HUES64 (cell line): ENCODE results near the gene ERFL.
A peak's percentile ranks its signal among the peaks of the same experiment; 100 is the strongest.

Experiments used
- H3K27ac ChIP-seq: 2 replicates; pipeline ENCODE4 v1.7.0; 2013; ENCODE audit warnings: low read depth, low read length, inconsistent platforms
- H3K27me3 ChIP-seq: 2 replicates; pipeline ENCODE4 v1.6.1; 2013; ENCODE audit warnings: mild to moderate bottlenecking, low read length; ENCODE audit not compliant: insufficient read depth
- H3K36me3 ChIP-seq: 2 replicates; pipeline ENCODE4 v1.6.1; 2013; ENCODE audit warnings: mild to moderate bottlenecking, low read length; ENCODE audit not compliant: insufficient read depth
- H3K4me1 ChIP-seq: 2 replicates; pipeline ENCODE4 v1.6.1; 2013; ENCODE audit warnings: mild to moderate bottlenecking, low read length, moderate library complexity; ENCODE audit not compliant: insufficient read depth
- H3K4me3 ChIP-seq: 2 replicates; pipeline ENCODE4 v1.5.1; 2013; ENCODE audit warnings: mild to moderate bottlenecking, low read length, moderate library complexity
- H3K9ac ChIP-seq: 2 replicates; pipeline ENCODE4 v1.6.1; 2013; ENCODE audit warnings: mild to moderate bottlenecking, low read depth, low read length
- H3K9me3 ChIP-seq: 2 replicates; pipeline ENCODE4 v1.6.1; 2013; ENCODE audit warnings: low read depth, low read length; ENCODE audit not compliant: insufficient read depth
- WGBS: fragments of 150-250, 120-280 bp; methylation state at CpG from one replicate; pipeline ENCODE4 v1.1.7; 2013; ENCODE audit warnings: missing lambda C conversion rate; 5-methylcytosine and 5-hydroxymethylcytosine counted together

Gene ERFL

GRCh38 chr19:41932720-41933332, 4.6 kb upstream of the ERFL start:
- peaks cover 100% of the 10 kb centered on the region for H3K27me3 ChIP-seq
- no peaks in the 10 kb centered on the region for H3K9me3 ChIP-seq

DNA sequence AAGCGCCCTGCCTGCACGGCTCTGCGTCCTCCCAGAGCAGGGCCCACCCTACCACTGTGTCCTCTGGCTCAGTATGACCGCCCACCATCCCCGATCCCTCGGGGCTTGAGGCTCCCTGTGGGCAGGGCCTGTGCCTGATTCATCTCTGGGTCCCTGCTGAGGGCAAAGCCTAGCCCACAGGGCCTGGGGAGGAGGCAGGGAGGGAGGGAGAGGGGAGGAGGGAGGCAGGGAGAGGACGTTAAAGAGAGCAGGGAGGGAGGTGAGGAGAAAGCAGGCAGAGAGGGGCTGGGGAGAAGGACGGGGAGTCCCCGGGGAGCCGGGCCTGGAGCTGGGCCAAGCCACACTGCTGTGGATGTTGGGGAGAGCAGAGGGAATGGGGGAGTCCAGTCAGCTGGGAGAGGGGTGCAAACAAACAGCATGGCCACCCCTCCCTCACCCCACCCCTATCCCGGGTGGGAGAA, 4.0 kb upstream of the ERFL start:
- no peak overlapping the region for H3K4me3 ChIP-seq
- H3K9ac ChIP-seq = no peak overlapping the region
- no peaks in the 10 kb centered on the region for H3K36me3 ChIP-seq
- H3K27me3 ChIP-seq = peaks cover 100% of the 10 kb centered on the region
- no peak overlapping the region for H3K27ac ChIP-seq
- peaks cover 7% of the 10 kb centered on the region for H3K4me1 ChIP-seq
- no peaks in the 10 kb centered on the region for H3K9me3 ChIP-seq
- WGBS = 7% methylated on average over 11 of the region's 11 CpGs

More at GRCh38 chr19:41932720-41933332, 4.6 kb upstream of the ERFL start:
- no peak overlapping the region for H3K9ac ChIP-seq
- H3K27ac ChIP-seq = no peak overlapping the region
- H3K4me1 ChIP-seq = peaks cover 7% of the 10 kb centered on the region
- H3K36me3 ChIP-seq = no peaks in the 10 kb centered on the region
- WGBS = 25% methylated on average over 29 of the region's 29 CpGs
- H3K4me3 ChIP-seq = no peak overlapping the region

DNA sequence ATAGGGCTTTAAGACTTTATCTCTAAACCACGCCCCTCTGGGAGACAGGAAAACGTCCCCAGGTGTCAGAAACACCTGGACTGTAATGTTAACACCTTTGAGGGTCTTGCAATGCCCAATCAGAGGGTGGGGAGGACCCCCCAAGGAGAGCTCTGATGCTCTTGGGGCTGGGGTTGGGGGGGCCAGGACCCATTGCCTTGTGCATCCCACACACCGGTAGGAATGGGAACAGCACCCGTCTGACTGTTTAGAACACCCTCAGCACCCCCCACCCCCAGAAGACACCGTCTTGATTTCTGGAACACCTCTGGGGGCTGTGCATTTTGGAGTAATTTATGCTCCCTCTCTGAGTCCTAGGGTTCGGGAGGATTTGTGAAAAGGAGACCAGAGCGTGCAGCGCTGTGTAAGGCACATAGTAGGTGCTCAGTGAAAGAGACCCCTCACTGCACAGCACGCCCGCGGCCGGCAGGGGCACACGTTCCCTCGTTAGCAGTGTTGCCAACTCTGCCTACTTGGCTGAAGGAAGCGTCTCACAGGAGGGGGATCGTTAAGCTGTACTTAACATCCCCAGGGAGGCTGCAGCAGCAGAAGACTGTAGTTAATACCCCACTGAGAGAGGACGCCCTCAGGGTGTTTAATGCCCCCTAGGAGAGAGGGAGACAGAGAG, 2.8 kb upstream of the ERFL start:
- Histone ChIP-seq H3K36me3 (no peaks in the 10 kb centered on the region), H3K27me3 (peaks cover 100% of the 10 kb centered on the region), H3K9ac (no peak overlapping the region), H3K4me3 (no peak overlapping the region), H3K27ac (no peak overlapping the region), H3K9me3 (no peaks in the 10 kb centered on the region), H3K4me1 (peaks cover 7% of the 10 kb centered on the region)
- WGBS = 6% methylated on average over 16 of the region's 17 CpGs

DNA sequence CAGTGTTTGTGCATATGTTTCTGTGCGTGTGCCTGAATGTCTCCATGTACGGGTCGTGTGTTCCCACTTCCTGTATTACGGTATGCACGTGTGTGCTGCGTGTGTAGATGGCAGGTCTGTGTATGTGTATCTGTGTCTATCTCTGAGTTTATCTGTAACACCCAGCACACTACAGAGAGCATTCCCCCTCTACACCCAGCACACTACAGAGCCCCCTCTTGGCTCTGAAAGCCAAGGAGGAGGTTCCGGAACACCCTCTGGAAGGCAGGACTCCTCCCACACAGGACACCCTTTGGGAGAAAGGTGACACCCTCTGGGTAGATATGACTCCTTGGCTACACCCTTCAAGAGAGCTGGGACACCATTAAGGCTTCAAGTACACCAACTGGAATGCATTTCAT, 2.1 kb upstream of the ERFL start:
- Histone ChIP-seq H3K36me3 (no peaks in the 10 kb centered on the region), H3K4me3 (no peak overlapping the region), H3K9ac (no peak overlapping the region), H3K27me3 (peaks cover 100% of the 10 kb centered on the region), H3K4me1 (peaks cover 7% of the 10 kb centered on the region), H3K9me3 (no peaks in the 10 kb centered on the region), H3K27ac (no peak overlapping the region)
- 46% methylated on average over 4 of the region's 7 CpGs for WGBS

- Histone ChIP-seq H3K27me3 (peaks cover 100% of the 10 kb centered on the region), H3K9ac (no peak overlapping the region), H3K4me3 (no peak overlapping the region), H3K4me1 (peaks cover 7% of the 10 kb centered on the region), H3K36me3 (no peaks in the 10 kb centered on the region), H3K9me3 (no peaks in the 10 kb centered on the region), H3K27ac (no peak overlapping the region)
- WGBS = 20% methylated on average over 14 of the region's 14 CpGs
Observed at GRCh38 chr19:41929536-41930071, 1.4 kb upstream of the ERFL start.

GRCh38 chr19:41928754-41929535, 696 bp upstream of the ERFL start:
- H3K36me3 ChIP-seq = no peaks in the 10 kb centered on the region
- H3K27me3 ChIP-seq = peaks cover 100% of the 10 kb centered on the region
- no peak overlapping the region for H3K9ac ChIP-seq
- WGBS = 5% methylated on average over 28 of the region's 29 CpGs
- H3K27ac ChIP-seq = no peak overlapping the region
- peaks cover 7% of the 10 kb centered on the region for H3K4me1 ChIP-seq
- H3K9me3 ChIP-seq = no peaks in the 10 kb centered on the region
- no peak overlapping the region for H3K4me3 ChIP-seq

- peaks cover 97% of the 10 kb centered on the region for H3K27me3 ChIP-seq
- no peak overlapping the region for H3K27ac ChIP-seq
- no peak overlapping the region for H3K9ac ChIP-seq
- peak overlapping the region; percentile 47 for H3K4me3 ChIP-seq
- no peaks in the 10 kb centered on the region for H3K9me3 ChIP-seq
- 2% methylated on average over 40 of the region's 43 CpGs for WGBS
- H3K36me3 ChIP-seq = no peaks in the 10 kb centered on the region
- H3K4me1 ChIP-seq = peaks cover 7% of the 10 kb centered on the region
Observed at GRCh38 chr19:41927497-41928192, 604 bp downstream of the ERFL start.

- 45% methylated on average over 16 of the region's 16 CpGs for WGBS
- H3K27me3 ChIP-seq = peaks cover 97% of the 10 kb centered on the region
- H3K27ac ChIP-seq = no peak overlapping the region
Observed at GRCh38 chr19:41926763-41927496, 1.3 kb downstream of the ERFL start.

DNA sequence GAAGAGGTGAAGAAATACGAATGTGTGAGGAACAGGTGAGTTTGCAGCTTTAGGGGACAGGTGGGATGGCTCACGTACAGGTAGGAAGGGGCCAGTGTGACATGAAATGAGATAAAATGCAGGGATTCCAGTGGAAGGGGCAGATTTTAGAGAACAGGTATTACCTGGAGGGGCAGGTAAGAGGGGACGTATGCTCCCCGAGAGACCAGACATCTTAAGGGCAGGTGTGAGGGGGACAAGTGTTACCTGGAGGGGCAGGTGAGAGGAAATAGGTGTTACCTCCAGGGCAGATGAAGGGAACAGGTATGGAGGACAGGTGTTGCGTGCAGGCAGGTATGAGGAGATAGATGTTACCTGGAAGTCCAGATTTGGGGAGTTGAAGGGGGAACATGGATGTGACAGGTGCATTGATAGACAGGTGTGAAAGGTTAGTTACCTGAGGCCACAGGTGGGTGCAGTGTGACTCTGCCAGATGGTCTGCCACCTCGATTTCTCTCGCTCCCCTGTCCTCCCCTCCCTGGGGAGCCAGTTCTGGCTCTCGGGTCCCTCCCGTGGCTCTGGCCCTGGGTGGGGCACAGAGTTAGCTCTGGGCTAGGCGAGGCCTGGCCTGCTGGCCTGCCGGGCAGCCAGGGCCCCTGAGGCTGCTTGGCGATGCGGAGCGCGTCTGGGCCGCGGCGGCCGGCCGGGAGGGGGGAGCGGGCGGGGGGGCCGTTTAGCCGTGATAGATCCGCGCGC, 2.1 kb downstream of the ERFL start:
- Histone ChIP-seq H3K27ac (no peak overlapping the region), H3K4me1 (peaks cover 4% of the 10 kb centered on the region; the same call in 1 of the 2 replicates), H3K36me3 (no peaks in the 10 kb centered on the region), H3K9me3 (no peaks in the 10 kb centered on the region), H3K9ac (no peak overlapping the region), H3K4me3 (no peak overlapping the region), H3K27me3 (peaks cover 97% of the 10 kb centered on the region)
- WGBS = 25% methylated on average over 27 of the region's 27 CpGs

More at GRCh38 chr19:41926763-41927496, 1.3 kb downstream of the ERFL start:
- no peaks in the 10 kb centered on the region for H3K36me3 ChIP-seq
- H3K9me3 ChIP-seq = no peaks in the 10 kb centered on the region
- H3K4me1 ChIP-seq = peaks cover 11% of the 10 kb centered on the region
- H3K4me3 ChIP-seq = no peak overlapping the region
- H3K9ac ChIP-seq = no peak overlapping the region
